Skeletal muscle cell (primary cell): ENCODE data around the gene RITA1.

Experiments
- DNase-seq: peaks from one replicate; pipeline ENCODE4 v3.0.0-alpha.2; 2010; ENCODE audit warnings: low read depth
- H3K4me3 ChIP-seq: 2 replicates; pipeline ENCODE4 v1.5.1; 2011; ENCODE audit warnings: low read depth, mild to moderate bottlenecking, control low read depth, low read length, moderate library complexity

RITA1 gene

DNA sequence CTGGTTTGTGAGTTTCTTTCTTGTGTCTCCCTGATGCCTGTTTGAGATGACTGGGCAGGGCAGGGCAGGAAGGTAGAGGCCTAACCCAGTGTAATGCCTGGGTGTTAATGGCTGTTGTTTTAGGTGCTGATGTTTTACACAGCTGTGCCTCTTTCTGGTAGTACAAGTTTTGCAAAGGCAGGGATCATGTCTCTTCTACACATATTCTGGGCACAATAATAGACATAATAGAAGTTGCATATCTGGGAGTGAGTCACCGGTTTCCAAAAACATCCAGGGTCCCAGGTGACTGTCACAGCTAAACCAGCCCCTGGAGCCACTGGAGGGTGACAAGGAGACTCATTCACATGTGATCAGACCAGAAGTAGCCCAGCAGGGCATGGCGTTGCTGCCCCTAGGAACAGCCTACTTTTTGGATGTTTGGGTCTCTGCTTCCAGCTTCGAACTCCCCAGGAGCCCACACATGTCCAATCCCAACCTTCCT is 53.8 kb downstream of the RITA1 start:
- DNase-seq = no peak
- no peak overlapping the region for H3K4me3 ChIP-seq

DNA sequence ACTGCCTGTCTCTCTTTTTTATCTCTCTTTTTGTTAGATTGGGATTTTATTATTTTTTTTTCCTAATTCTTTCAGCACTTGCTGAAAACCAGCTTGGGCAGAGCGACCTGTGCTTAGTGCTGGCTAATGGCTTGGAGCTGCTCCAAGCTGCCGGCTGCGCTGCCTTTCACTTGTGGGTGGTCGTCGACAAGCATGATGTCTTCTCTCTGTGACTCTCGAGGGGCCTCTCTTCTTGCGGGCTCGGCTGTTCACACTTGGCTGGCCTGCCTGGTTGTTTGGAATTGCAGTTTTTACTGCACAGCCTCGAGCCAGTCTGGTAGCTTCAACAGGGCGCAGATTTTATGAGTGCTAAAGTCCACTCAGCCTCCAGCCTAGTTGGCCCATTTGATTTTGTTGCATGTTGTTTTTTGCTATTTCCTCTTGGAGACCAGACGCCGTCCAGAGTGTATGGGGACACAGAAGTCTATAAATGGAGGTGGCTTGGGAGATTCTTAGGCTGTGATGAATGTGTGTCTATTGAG is 54.4 kb downstream of the RITA1 start:
- H3K4me3 ChIP-seq = no peak overlapping the region
- no peak for DNase-seq

DNA sequence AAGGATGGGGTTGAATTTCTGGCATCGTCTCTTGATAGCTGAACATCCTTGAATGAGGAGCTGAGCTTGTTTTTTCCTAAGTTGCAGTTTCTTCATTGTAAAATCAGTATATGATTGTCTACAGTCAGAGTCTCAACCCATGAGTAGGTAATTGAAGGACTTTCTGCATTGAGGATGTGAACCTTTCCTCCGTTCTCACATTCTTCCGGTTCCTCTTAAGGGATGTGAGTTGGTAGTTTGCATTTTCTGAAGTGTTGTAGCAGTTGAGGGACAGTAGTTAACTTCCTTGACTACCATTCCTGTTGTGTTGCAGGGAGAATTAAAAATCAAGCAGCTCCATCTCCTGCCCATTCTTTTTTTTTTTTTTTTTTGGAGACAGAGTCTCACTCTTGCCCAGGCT is 54.9 kb downstream of the RITA1 start:
- no peak overlapping the region for H3K4me3 ChIP-seq
- no peak for DNase-seq

DNA sequence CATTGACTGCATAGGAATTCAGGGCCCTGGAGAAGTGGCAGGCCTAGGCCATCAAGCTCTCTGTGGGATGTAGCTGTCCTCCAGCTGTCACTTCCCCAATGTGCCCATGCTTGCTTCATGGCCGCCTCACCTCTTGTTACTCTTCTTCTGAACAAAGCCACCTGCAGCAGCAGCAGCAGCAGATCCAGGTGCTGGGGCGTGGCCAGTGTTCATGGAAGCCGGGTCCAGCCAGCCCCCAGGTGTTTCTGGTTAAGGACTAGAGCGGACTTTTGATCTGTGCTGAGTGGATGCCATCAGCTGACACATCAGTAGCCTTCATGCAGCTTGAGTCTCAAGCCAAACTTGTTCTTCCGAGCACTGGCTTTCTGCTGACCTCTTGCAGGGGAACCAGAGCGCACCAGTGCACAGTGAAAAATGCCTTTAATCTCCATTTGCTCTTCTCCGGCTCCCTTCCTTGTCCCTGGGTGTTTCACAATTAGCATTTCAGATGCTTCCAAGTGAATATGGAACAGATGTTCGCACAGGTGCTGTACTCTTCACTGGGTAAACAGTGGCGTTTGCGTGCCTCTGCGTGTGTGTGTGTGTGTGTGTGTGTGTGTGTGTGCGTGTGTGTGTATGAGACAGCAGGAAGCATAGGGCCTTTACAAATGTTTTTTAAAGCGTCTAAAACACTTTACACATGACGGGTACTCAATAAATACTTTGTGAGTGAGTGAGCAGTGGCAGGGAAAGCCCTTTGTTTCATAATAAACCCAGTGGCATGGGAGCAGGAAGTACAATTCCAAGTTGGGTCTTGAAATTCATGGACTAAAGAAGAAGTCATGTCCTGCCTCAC is 55.9 kb downstream of the RITA1 start:
- no peak overlapping the region for H3K4me3 ChIP-seq
- DNase-seq = peak; percentile 86
